SK-N-SH treated with all-trans-retinoic acid at 6 μM for 48 hours (cell line): Measurements from ENCODE around the gene VCL.

Experiments
- ARNTL ChIP-seq: fragments of 450-650 bp; formaldehyde crosslinking; IDR thresholded peaks from 2 replicates; pipeline ENCODE4 v1.5.0; 2020; ENCODE audit warnings: low read depth, mild to moderate bottlenecking, moderate library complexity, borderline replicate concordance
- BACH2 ChIP-seq: fragments of 250-450 bp; sonication (Bioruptor Pico); IDR thresholded peaks from 2 replicates; pipeline ENCODE4 v1.9.0; 2021; ENCODE audit warnings: mild to moderate bottlenecking, borderline replicate concordance
- CSDC2 ChIP-seq: fragments of 250-450 bp; sonication (Bioruptor Pico); IDR thresholded peaks from 2 replicates; pipeline ENCODE4 v1.5.0; 2020; ENCODE audit warnings: mild to moderate bottlenecking, moderate library complexity
- GLIS3 ChIP-seq: fragments of 250-450 bp; sonication (Bioruptor Pico); IDR thresholded peaks from 2 replicates; pipeline ENCODE4 v1.5.0; 2020; ENCODE audit warnings: mild to moderate bottlenecking, moderate library complexity
- ISL1 ChIP-seq: fragments of 250-450 bp; sonication (Bioruptor Pico); IDR thresholded peaks from 2 replicates; pipeline ENCODE4 v2.1.2; 2022; ENCODE audit warnings: mild to moderate bottlenecking, moderate library complexity
- PATZ1 ChIP-seq: fragments of 250-450 bp; sonication (Bioruptor Pico); IDR thresholded peaks from 2 replicates; pipeline ENCODE4 v1.8.0; 2020; ENCODE audit warnings: mild to moderate bottlenecking, moderate library complexity, borderline replicate concordance
- POU6F1 ChIP-seq: fragments of 250-450 bp; sonication (Bioruptor Pico); IDR thresholded peaks from 2 replicates; pipeline ENCODE4 v1.8.0; 2021; ENCODE audit warnings: low read depth, mild to moderate bottlenecking, moderate library complexity, borderline replicate concordance
- RARB ChIP-seq: fragments of 250-450 bp; sonication (Bioruptor Pico); IDR thresholded peaks from 2 replicates; pipeline ENCODE4 v1.8.0; 2021; ENCODE audit warnings: mild to moderate bottlenecking, moderate library complexity
- SNAI2 ChIP-seq: fragments of 250-450 bp; sonication (Bioruptor Pico); IDR thresholded peaks from 2 replicates; pipeline ENCODE4 v1.5.0; 2020; ENCODE audit warnings: mild to moderate bottlenecking, moderate library complexity
- TCF4 ChIP-seq: fragments of 250-450 bp; sonication (Bioruptor Pico); IDR thresholded peaks from 2 replicates; pipeline ENCODE4 v1.8.0; 2021; ENCODE audit warnings: mild to moderate bottlenecking, moderate library complexity, borderline replicate concordance
- TOX ChIP-seq: fragments of 250-450 bp; sonication (Bioruptor Pico); IDR thresholded peaks from 2 replicates; pipeline ENCODE4 v1.8.0; 2021; ENCODE audit warnings: mild to moderate bottlenecking, moderate library complexity, borderline replicate concordance
- ZC3H10 ChIP-seq: fragments of 250-450 bp; sonication (Bioruptor Pico); IDR thresholded peaks from 2 replicates; pipeline ENCODE4 v1.5.1; 2021; ENCODE audit warnings: mild to moderate bottlenecking, moderate library complexity
- ZFP3 ChIP-seq: fragments of 250-450 bp; sonication (Bioruptor Pico); IDR thresholded peaks from 2 replicates; pipeline ENCODE4 v1.5.0; 2020; ENCODE audit warnings: mild to moderate bottlenecking, moderate library complexity
- ZFP30 ChIP-seq: fragments of 450-650 bp; formaldehyde crosslinking; IDR thresholded peaks from 2 replicates; pipeline ENCODE4 v1.5.0; 2022; ENCODE audit warnings: mild to moderate bottlenecking, moderate library complexity

GRCh38 chr10:74051736-74052342, 53.9 kb downstream of the VCL start:
- TF ChIP-seq POU6F1 (CRISPR knock-in tag) (no peak), PATZ1 (CRISPR knock-in tag) (no peak), GLIS3 (no peak), TCF4 (CRISPR knock-in tag) (no peak), SNAI2 (CRISPR knock-in tag) (no peak), ARNTL (CRISPR knock-in tag) (no peak), RARB (CRISPR knock-in tag) (no peak), ZFP30 (no peak), CSDC2 (no peak), ZFP3 (no peak), BACH2 (no peak), TOX (CRISPR knock-in tag) (no peak), ZC3H10 (CRISPR knock-in tag) (no peak), ISL1 (CRISPR knock-in tag) (no peak)
